ENCODE data around the gene SDCCAG8.

GRCh38 chr1:243293941-243294722 lies 38.3 kb downstream of the SDCCAG8 start:
- TF ChIP-seq, protein P1, sequence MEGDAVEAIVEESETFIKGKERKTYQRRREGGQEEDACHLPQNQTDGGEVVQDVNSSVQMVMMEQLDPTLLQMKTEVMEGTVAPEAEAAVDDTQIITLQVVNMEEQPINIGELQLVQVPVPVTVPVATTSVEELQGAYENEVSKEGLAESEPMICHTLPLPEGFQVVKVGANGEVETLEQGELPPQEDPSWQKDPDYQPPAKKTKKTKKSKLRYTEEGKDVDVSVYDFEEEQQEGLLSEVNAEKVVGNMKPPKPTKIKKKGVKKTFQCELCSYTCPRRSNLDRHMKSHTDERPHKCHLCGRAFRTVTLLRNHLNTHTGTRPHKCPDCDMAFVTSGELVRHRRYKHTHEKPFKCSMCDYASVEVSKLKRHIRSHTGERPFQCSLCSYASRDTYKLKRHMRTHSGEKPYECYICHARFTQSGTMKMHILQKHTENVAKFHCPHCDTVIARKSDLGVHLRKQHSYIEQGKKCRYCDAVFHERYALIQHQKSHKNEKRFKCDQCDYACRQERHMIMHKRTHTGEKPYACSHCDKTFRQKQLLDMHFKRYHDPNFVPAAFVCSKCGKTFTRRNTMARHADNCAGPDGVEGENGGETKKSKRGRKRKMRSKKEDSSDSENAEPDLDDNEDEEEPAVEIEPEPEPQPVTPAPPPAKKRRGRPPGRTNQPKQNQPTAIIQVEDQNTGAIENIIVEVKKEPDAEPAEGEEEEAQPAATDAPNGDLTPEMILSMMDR (IDR thresholded peaks at IDR 0.05): no peak
- TF ChIP-seq POLR2AphosphoS5 (IDR thresholded peaks at IDR 0.05; ENCODE audit: low read depth, low read length): no peak
